Stimulated activated CD4-positive, alpha-beta T cell treated with anti-CD3 and anti-CD28 coated beads, Interleukin-4, amount 100 ng/mL, for 24 hours (primary cell): Measurements from ENCODE around the gene SGPP1.
"Not testable (repeated sequence)": the region's sequence is repeated elsewhere in the genome, so short reads cannot be mapped to it uniquely, and the experiment has no call there.

ENCODE experiments used
- DNase-seq: peaks from one replicate; pipeline ENCODE4 v3.0.0-alpha.2; 2020

SGPP1 gene

GRCh38 chr14:63725786-63726460, 1.9 kb downstream of the SGPP1 start:
- no peak for DNase-seq

GRCh38 chr14:63717702-63718101, 10.2 kb downstream of the SGPP1 start:
- DNase-seq, result no peak

- no peak for DNase-seq
Measured at GRCh38 chr14:63715360-63715759, 12.5 kb downstream of the SGPP1 start.

- DNase-seq, result no peak
Measured at GRCh38 chr14:63713764-63714163, 14.1 kb downstream of the SGPP1 start.

GRCh38 chr14:63713058-63713457, 14.8 kb downstream of the SGPP1 start:
- DNase-seq, result no peak

GRCh38 chr14:63712123-63712522, 15.7 kb downstream of the SGPP1 start:
- DNase-seq, result no peak

- DNase-seq, result no peak
Measured at GRCh38 chr14:63710497-63710896, 17.4 kb downstream of the SGPP1 start.

GRCh38 chr14:63709589-63709988, 18.3 kb downstream of the SGPP1 start:
- no peak for DNase-seq

GRCh38 chr14:63707216-63707615, 20.6 kb downstream of the SGPP1 start:
- DNase-seq, result no peak

GRCh38 chr14:63705561-63706070, 22.2 kb downstream of the SGPP1 start:
- DNase-seq, result no peak

- DNase-seq, result not testable (repeated sequence)
Measured at GRCh38 chr14:63702530-63702929, 25.3 kb downstream of the SGPP1 start.

GRCh38 chr14:63701606-63702299, 26.1 kb downstream of the SGPP1 start:
- no peak for DNase-seq

GRCh38 chr14:63692310-63693020, 35.4 kb downstream of the SGPP1 start:
- DNase-seq, result no peak

- DNase-seq, result no peak
Measured at GRCh38 chr14:63689132-63689531, 38.7 kb downstream of the SGPP1 start.

GRCh38 chr14:63686926-63687325, 40.9 kb downstream of the SGPP1 start:
- DNase-seq, result no peak

GRCh38 chr14:63685401-63685800, 42.5 kb downstream of the SGPP1 start:
- DNase-seq, result no peak

- no peak for DNase-seq
Measured at GRCh38 chr14:63682727-63683593, 44.9 kb downstream of the SGPP1 start.

- no peak for DNase-seq
Measured at GRCh38 chr14:63678536-63678935, 49.3 kb downstream of the SGPP1 start.

GRCh38 chr14:63677891-63678379, 49.9 kb downstream of the SGPP1 start:
- no peak for DNase-seq

GRCh38 chr14:63676615-63677014, 51.2 kb downstream of the SGPP1 start:
- DNase-seq, result no peak

- no peak for DNase-seq
Measured at GRCh38 chr14:63673886-63674497, 53.9 kb downstream of the SGPP1 start.

- DNase-seq, result no peak
Measured at GRCh38 chr14:63673255-63673654, 54.6 kb downstream of the SGPP1 start.
